ENCODE measurements around the gene MYOM1.

The MYOM1 gene

DNA sequence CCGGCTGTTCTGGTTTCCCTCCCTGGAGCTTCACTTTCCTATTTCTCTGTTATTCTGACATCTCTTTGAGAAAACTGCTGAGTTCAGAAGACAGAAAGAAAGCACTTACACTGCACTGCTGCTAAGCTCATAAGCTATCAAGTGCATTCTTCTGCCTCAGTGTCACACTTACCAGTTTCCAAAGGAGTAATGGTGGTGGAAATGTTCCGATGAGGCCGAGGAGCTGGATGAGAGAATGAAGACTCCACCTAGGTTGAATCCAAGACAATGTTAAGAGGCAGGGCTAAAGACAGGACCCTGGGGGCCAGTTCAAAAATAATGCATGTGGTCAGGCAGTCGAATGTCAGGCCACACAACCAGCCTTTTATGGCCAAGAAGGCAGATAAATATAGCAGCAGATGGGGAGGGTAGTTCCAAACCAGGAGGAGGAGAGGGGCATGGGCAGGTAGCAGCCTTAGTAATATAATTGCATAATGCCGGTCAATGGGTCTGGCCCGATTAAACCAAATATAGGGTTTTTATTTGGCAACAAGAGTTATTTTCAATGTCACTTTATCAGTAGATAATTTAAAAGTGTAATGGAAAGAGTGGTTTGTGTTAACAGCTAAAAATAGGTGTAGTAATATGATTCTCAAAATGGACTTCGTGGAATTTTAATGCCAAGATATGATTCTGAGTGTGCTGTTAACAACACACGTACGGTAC lies at the start of gene MYOM1:
Gene MYOM1 (minus strand): TSS at position 338 of the 705 bp plus-strand sequence. CDS start 4,745 bp downstream, outside the sequence.
- no peak for DNase-seq (ENCODE audit: low spot score)

DNA sequence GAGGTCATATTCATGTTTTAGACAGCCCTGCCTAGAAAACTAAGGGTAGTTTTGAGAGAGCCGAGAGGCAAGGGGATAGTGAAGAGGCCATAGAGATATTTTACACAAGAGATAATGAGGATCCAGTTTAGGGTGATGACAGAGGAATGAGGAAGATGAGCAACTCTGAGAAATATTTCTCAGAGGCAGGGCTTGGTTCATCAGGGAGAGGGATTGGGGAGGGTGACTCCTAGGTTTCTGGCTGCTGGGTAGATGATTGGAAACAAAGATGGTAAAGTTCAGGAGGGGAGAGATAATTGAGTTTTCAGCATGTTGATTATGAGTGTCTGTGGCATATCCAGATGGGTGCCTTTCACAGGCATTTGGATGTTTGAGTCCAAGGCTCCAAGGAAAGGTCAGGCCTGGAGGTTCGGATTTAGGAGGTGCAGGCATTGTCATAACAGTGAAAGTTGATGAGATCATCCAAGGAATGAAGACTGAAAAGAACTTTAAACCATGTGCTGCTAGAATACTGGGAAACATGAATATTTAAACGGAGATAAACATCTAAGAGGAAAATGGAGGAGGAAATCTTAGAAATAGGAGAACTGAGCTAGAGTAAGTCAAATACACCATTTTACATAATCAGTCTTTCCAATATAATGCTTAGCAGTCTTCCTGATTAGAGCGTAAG lies 49.6 kb upstream of the MYOM1 start:
- DNase-seq (ENCODE audit: low spot score) = peak; percentile 70

DNA sequence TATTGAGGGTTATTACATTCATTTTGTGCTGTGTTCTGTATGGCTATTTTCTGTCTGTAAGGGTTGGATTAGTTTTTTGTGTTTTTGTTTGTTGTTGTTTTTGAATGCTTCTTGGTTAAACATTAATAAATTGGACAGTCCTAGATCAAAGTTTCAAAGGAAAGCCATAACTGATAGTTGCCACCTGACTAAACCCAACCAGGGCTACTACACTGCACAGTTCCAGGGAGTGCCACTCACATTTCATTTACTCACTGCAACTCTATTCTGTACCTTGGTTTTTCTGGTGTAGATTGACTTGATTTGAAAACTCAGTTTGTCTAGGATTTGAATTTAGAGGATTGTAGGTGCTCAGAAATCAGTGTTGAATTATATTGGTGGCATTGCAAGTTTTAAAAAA lies 48.5 kb upstream of the MYOM1 start:
- DNase-seq (ENCODE audit: low spot score) = no peak

DNA sequence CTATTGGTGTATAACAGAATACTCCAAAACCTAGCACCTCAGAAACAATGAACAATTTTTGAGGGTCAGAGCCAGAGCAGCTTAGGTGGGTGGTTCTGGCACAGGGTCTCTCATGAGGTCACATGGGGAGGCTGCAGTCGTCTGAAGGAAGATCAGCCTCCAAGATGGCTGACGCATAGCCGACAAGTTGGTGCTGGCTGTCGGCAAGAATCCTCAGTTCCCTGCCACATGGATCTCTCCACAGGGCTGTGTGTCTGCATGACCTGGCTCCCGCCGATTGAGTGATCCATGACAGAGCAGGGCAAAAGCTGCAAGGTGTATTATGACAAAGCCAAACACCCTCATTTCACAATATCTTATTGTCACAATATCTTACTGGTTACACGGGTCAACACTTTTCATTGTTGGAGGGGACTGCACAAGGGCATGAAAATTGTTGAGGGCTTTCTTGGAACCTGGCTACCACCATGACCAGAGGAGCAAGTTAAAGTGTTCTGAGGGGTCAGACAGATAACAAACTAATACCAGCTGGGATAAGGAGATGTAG lies 46.4 kb upstream of the MYOM1 start:
- no peak for DNase-seq (ENCODE audit: low spot score)

DNA sequence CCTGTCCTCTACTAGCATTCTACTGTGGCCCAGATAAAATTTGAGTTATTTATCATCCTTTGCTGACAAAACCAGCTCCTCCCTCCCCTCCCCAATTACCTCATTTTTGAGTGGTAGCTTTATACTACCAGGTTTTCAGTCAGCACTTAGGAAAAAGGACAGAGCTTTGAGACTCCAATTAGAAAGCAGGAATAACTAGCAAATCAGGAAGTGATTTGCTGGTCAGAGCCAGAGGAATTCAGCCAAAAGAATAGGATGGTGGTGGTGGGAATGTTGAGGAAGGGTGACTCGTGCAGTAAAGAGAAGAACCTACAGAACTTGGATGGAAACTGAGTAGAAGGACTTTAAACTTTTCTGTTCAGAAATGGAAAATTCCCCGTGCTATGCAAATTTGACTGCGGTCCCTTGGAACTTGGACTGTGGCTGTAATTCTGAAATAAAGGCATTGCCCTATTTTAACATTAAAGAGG lies 45.8 kb upstream of the MYOM1 start:
- DNase-seq (ENCODE audit: low spot score) = peak; percentile 24

DNA sequence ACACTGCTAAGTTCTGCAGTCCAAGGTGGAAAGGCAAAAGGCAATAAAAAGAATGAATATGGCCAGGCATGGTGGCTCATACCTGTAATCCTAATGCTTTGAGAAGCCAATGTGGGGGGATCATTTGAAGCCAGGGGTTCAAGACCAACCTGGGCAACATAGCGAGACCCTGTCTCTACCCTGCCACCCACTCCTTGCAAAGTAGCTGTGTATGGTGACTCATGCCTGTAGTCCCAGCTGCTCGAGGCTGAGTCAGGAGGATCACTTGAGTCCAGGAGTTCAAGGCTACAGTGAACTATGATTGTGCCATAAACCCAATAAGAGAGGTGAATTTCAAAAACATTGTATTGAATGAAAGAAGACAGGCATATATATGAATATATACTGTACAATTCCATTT lies 44.6 kb upstream of the MYOM1 start:
- DNase-seq (ENCODE audit: low spot score) = no peak

DNA sequence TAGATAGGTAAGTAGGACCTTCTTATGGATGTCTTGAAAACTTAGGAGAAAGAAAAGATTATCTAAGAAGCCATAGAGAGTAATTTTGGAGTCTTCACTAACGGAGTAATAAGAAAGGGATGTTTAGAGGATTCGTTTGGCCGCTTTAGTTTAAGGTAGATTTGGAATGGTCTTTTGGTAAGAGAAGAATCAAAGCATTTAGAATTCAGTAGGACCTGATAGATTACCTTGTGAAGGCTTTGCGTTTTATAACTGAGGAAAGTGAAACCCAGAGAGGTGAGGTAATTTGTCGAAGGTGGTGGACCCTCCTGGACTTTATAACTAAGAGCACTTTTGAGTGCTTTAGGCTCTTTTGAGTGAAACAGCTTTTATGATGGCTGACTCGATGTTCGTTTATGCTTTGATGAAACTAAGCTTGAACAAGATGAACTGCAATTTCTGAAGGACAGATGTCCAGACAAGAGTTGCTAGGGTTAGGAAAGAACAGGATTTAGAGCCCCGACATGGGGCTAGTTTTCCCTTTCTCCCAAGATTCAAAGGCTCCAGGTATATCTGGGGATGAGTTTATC lies 43.4 kb upstream of the MYOM1 start:
- no peak for DNase-seq (ENCODE audit: low spot score)

DNA sequence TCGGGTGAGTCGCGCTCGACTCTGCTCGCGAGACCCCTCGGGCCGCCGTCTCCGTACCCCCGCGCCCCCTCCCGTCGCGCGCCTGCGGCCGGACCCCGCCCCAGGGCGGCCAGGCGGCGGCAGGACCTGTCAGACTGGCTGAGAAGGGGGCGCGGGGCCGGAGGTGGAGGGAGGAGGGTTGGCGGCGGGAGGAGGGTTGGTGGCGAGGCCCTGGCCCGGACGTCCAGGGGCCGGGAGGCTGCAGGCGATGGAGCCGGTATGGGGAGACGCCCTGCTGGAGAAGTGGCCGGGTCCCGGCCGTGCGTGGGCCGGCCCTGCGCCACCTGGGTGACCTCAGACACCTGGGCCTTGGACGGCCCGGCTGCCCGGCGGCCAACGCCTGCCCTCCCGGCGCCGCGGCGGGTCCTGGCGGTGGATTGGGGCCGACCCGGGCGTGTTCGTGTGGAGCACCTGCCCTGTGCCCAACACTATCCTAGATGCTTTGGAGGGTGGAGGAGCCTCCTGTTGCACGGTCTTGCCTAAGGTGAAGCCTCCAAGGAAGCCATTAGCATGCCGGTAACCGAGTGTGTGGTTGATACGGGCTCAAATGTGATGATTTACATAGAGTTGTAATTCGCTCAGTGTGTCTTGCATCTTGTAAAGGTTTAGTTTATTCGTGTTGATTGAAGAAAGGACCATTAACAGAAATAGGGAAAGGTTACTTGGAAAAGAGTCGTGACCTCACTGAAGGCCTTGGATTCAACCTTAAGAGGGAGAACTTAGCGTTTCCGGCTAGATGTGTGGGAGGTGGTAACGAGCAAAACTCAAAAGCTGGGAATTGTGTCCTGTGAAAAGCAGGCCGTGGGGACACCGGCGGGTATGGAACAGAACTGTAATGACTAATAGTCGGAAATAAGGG lies 42.7 kb upstream of the MYOM1 start:
- DNase-seq (ENCODE audit: low spot score) = no peak

DNA sequence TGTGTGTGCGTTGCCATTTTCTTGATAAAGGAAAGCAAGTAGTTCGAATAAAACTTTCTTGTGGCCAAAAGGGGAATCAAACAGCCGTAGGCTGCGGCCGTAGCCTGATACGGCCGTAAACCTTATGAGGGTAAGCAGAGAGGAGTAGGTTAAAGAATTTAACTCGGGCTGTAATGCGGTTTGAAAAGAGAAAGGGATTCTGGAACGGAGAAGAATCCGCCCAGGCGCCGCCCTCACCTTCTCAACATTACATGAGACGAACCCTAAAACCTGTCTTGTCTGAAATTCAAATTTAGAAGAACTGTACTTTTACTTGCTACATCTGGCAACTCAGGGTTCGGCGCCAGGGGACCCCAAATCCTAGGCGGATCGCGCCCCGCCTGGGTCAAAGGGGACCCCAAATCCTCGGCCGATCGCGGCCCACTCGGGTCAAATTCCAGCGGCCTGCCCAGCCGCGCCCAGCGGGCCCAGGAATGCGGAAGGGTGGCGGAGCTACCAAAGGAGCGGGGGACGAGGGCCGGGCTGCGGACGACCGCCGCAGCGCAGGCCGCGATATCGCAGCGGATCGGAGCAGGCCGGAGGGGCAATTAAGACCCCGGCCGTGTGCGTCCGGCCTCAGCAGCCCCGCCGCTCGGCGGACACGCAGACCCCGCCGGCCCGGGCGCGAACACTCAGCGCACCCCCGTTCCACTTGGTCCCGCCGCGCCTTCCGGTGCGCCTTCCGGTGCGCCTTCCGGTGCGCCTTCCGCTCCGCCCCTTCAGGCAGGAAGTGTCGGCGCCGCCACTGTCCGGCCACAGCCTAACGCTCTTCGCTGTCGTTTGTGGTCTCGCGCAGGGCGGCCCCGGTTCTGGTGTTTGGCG lies 41.8 kb upstream of the MYOM1 start, which contains the start of gene MYL12B:
Gene MYL12B (plus strand): TSS at position 761 of the 861 bp plus-strand sequence. CDS start 10,766 bp downstream, outside the sequence.
- peak; percentile 86 for DNase-seq (ENCODE audit: low spot score)

DNA sequence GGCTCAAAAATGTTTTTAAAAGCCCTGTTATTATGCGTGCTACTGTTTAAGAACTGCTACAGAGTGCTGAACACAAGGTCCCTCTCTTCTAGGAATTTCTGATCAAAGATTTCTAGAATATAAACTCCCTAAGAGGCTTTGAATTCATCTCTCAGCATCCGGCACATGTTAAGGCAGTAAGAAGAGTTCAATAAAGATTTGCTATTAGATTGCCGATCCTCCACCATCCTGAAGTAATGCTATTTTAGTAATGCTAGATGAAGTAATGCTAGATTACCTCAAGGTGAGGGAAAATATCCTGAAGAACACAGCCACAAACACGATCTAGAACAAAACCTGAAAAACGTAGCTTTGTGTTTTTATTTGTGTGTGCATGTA lies 41.2 kb upstream of the MYOM1 start:
- DNase-seq (ENCODE audit: low spot score) = no peak

DNA sequence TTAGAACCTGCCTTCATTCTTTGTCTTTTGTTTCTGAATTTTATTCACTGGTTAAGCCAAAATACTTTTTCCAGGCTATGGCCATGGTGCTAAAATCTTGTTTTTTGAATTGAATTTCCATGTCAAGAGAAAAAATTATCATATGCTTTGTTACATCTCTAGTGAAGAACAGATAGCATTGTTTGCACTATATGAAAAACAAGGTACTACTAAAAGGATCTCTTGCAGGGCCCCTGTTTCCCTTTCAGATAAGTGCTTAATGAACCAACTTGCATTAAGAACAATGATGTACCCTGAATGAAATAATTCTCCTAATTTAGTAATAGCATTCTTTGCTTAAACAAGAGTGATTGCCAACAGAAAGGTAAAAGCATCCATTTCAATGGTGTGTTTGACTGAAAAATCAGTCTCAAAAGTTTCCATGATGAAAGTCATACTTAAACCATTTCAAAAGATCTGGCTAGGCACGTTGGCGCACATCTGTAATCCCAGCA lies 37.9 kb upstream of the MYOM1 start:
- DNase-seq (ENCODE audit: low spot score) = no peak

DNA sequence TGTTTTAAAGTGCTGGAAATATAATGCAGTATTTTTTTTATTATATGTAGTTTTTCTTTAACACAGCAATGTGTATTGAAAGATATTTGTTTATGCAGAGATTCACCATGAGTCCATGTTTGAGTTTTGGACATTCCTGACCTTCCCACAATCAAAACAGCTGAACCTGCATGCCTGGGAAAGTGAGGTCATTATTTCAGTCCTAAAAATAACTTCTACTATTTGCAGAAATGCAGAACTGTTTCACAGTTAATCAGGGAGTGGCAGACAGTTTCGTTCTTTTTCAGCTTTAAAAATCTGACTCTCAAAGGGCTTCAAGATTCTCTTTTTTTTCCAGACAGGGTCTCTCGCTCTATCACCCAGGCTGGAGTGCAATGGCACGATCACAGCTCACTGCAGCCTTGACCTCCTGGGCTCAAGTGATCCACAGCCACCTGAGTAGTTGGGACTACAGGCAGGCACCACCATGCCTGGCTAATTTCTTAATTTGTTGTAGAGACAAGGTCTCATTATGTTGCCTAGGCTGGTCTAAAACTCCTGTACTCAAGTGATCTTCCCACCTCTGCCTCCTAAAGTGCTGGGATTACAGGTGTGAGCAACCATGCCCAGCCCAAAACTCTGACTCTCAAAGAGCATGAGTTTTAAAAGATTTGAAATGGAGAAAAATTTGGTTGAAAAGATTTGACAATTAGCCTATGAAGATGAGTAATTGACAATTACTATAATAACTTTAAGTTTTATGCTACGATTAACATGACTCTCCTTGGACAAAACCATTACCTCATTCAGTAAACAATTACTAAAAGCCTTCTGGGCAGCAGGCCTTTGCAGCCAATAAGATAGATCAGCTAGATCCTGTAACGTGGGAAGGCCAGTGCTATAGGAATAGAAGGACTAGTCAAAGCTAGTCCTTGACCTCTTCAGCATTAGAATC lies 37.2 kb upstream of the MYOM1 start:
- peak; percentile 25 for DNase-seq (ENCODE audit: low spot score)

DNA sequence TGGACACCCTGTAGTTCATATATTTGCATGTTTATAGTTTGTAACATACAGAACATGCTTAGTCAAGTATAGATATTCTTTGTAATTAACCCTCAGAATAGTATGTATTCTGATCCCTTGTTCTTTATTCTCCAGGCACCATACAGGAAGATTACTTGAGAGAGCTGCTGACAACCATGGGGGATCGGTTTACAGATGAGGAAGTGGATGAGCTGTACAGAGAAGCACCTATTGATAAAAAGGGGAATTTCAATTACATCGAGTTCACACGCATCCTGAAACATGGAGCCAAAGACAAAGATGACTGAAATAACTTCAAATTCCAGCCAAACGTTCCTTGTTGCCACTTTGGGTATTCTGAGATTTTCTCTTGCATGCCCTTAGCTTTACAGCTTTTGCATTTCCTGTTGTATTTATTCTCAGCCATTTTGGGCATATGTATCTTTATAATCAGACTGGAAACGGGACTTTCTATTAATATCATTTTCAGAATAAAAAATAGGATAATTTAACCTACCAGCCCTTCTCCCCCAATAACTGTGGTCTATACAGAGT lies 35.9 kb upstream of the MYOM1 start:
- DNase-seq (ENCODE audit: low spot score) = no peak

DNA sequence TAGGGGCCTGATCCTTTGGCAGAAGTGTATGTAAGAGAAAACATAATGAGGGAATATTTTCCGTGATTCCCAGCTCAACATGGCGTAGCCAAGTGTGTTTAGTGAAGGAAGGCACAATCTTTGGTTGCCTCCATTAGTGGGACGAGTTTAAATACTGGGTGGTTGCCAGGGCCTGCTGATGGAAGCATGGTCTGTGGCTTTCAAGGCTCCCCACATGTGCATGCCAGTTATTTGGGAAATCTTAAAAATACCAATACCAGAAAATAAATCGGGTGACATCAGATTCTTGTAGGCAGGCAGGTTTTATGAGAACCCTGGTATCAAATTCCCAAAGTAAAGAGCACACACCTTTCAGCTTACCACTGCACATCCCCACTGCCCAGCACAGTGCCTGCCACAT lies 35.0 kb upstream of the MYOM1 start:
- DNase-seq (ENCODE audit: low spot score) = no peak

DNA sequence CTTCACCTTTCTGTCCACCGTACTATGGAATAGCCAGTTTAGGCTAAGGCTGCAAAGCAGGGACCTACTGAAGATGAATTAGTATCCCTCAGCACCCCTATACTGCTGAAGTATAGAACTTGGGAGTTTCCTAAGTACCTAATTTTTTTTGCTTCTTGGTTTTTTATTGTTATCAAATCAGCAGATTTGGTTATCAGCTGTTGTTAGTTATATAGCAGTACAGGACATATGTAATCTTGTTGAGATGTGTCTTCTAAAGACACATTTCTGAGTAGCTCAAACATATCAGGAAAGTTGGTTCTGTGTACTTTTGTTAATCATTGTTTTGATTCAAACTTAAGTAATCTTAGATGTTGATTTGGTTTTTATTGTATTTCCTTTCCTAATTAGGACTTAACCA lies 33.1 kb upstream of the MYOM1 start:
- DNase-seq (ENCODE audit: low spot score) = no peak

DNA sequence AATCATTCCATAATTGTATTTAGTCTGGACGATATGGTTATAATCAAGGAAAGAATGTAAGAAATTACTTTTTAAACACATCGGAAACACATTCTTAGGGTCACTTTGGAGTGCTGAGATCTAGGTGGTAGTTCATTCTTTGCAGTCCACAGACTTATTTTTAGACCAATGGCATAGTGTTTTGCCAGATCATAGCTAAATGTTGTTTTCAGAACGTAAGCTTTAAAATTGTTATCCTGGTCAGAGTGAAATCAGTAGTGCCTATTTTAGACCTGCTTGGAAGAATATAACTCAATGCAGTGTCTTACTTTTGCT lies 32.2 kb upstream of the MYOM1 start:
- no peak for DNase-seq (ENCODE audit: low spot score)

DNA sequence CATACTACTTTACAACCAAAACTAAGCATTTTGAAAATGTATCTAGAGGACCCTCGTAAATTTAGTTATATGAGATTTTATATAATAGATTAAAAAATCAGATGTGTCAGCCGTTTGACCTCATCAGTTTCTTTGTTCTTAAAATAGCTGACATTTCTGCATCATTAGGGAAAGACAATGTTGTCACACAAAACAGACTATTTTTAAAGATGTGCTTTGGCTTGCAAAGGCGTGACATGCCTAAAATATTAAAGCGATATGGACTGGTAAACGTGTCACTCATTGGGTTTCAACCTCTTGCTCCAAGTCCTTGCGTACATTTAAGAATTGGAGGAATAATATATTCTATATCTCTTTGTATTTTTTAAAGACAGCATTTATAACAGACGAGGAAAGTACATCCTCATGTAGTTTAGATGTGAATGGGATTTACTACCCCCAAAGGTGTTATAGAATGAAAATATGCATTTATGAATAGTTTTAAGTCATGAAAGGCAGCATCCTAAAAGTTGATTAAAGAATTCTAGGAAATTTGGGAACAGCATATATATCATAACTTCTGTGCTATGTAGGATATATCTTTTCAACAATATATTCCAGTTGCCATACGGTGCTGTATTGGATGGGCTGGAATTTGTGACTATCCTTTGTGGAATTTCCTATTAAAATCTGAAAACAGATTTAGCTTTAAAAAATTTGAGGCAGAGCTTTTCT lies 31.6 kb upstream of the MYOM1 start:
- no peak for DNase-seq (ENCODE audit: low spot score)

DNA sequence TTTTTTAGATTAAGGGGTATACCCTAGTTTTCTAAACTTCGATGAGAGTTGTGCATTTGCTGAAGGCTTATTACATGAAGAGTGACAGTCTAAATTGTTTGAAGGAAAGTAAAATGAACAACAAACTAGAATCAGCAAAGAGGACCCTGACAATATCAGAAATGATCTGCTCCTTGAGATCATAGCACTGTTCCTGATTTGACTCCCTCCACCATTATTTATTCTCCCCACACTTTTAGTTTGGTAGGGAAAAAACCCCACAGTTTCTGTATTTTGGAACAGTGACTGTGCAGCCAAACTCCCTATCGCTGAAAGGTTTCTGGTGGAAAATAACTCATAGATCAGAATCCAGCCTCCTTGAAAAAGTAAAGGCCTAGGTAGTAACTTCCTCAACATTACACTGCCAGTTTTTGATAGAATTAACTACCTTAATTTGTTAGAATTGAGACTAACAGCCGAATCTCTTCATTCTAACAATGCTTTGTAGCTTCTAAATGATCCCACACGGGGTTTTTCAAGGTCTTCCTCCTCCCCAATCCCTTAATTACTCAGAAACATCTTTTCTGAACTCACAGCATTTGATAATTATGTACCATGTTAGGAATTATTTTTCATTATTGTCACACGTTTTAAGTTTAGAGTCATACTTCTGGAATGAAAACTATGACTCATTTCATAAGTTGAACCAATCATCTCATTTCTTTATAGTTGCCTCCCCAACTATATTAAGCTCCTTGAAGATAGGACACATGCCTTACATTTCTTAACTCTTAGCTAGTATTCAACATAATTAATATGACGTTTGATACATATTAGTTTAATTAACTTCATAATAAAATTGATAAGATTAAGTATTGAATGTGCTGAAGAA lies 30.7 kb upstream of the MYOM1 start:
- DNase-seq (ENCODE audit: low spot score) = peak; percentile 30
